OCI-LY7 (cell line): ENCODE data around the gene NPAS2. TPM values are rescaled to one million over a fixed set of nuclear protein-coding genes. Genes with fewer than 3 reads are reported as not detected.

Source experiments
- BruUV-seq: library from RNA; stranded (reverse); fragments of 400-500 nt; replicated peaks from 2 replicates; lab custom pipeline; 2021; lab: Mats Ljungman, UMichigan
- CTCF ChIA-PET: fragments of 300-600 bp; sonication (Branson Sonifier 250); formaldehyde crosslinking; loops from one replicate; lab custom pipeline; 2022; ENCODE audit warnings: antibody characterized with exemption; ENCODE audit not compliant: unreplicated experiment; lab: Charles Lee
- POLR2A ChIA-PET: fragments of 300-600 bp; sonication (Branson Sonifier 250); formaldehyde crosslinking; loops from one replicate; lab custom pipeline; 2022; ENCODE audit warnings: antibody characterized with exemption; lab: Charles Lee
- DNase-seq: peaks from one replicate; pipeline ENCODE4 v3.0.0-alpha.2; 2015; ENCODE audit warnings: low spot score
- H2AFZ ChIP-seq: fragments of 200-600 bp; sonication (generic), shearing (Covaris generic); 2 replicates; pipeline ENCODE4 v1.6.1; 2014; ENCODE audit warnings: mild to moderate bottlenecking, antibody characterized with exemption, low read length, moderate library complexity
- H3K27ac ChIP-seq: fragments of 200-600 bp; sonication (generic); 2 replicates; pipeline ENCODE4 v1.5.1; 2014; ENCODE audit warnings: mixed run types, low read depth, mild to moderate bottlenecking, moderate library complexity, low read length, inconsistent platforms; ENCODE audit not compliant: poor library complexity, severe bottlenecking
- H3K36me3 ChIP-seq: fragments of 200-600 bp; sonication (generic); 2 replicates; pipeline ENCODE4 v1.6.1; 2014; ENCODE audit warnings: mild to moderate bottlenecking, antibody characterized with exemption, low read length, moderate library complexity, mixed read lengths; ENCODE audit not compliant: insufficient read depth
- H3K4me1 ChIP-seq: fragments of 200-600 bp; sonication (generic); 2 replicates; pipeline ENCODE4 v1.5.1; 2014; ENCODE audit warnings: mild to moderate bottlenecking, low read length; ENCODE audit not compliant: insufficient read depth, poor library complexity, severe bottlenecking
- H3K4me2 ChIP-seq: fragments of 200-600 bp; sonication (generic); 2 replicates; pipeline ENCODE4 v1.6.1; 2014; ENCODE audit warnings: mild to moderate bottlenecking, low read length
- H3K4me3 ChIP-seq: fragments of 200-600 bp; sonication (generic); 2 replicates; pipeline ENCODE4 v1.5.1; 2014; ENCODE audit warnings: mild to moderate bottlenecking, low read depth, low read length; ENCODE audit not compliant: poor library complexity, severe bottlenecking
- H3K79me2 ChIP-seq: fragments of 200-600 bp; sonication (generic); 2 replicates; pipeline ENCODE4 v1.6.1; 2016; ENCODE audit warnings: low read depth, mild to moderate bottlenecking, low read length, moderate library complexity, mixed read lengths; ENCODE audit not compliant: insufficient read depth
- H3K9me2 ChIP-seq: fragments of 200-600 bp; sonication (generic); 2 replicates; pipeline ENCODE4 v1.6.1; 2016; ENCODE audit warnings: mild to moderate bottlenecking, low read length, mixed read lengths; ENCODE audit not compliant: insufficient read depth
- H3K9me3 ChIP-seq: fragments of 200-600 bp; sonication (generic); 2 replicates; pipeline ENCODE4 v1.6.1; 2014; ENCODE audit warnings: mild to moderate bottlenecking, mixed run types, low read length, mixed read lengths
- H4K20me1 ChIP-seq: fragments of 200-600 bp; sonication (generic); 2 replicates; pipeline ENCODE4 v1.6.1; 2014; ENCODE audit warnings: mild to moderate bottlenecking, antibody characterized with exemption, low read length, moderate library complexity, mixed read lengths; ENCODE audit not compliant: insufficient read depth
- EZH2phosphoT487 ChIP-seq: fragments of 200-600 bp; sonication (generic); IDR thresholded peaks from 2 replicates; pipeline ENCODE4 v1.6.1; 2018; ENCODE audit warnings: low read depth, borderline replicate concordance, mild to moderate bottlenecking, mixed run types, antibody characterized with exemption, low read length, moderate library complexity, mixed read lengths
- intact Hi-C: fragments of 100-400 bp; cut with micrococcal nuclease; formaldehyde crosslinking; loops from one replicate; pipeline ENCODE4 v1.10.0; 2022; ENCODE audit not compliant: unreplicated experiment
- total RNA-seq, 2 experiments: library from RNA; depleted of rRNA in 1 of 2; stranded (reverse); fragments of >200 nt in 1 of 2; shearing (Covaris generic) in 1 of 2; gene quantifications; 2 replicates each; pipeline ENCODE4 v1.2.3, GENCODE V29; 2014 to 2022
- TF ChIP-seq, protein P1 (sequence below): fragments of 200-600 bp; sonication (generic); conservative IDR thresholded peaks from 2 replicates; pipeline ENCODE4 v1.5.1; 2014; ENCODE audit warnings: mild to moderate bottlenecking, antibody characterized with exemption, low read length, moderate library complexity, mixed read lengths

Gene NPAS2
- total RNA-seq, 2 experiments from 2014 or later: not detected

- DNase-seq: no peak
- H3K4me2 ChIP-seq: no peak overlapping the region
- no peak overlapping the region for H3K27ac ChIP-seq
- no peak overlapping the region for H3K4me3 ChIP-seq
- H3K36me3 ChIP-seq: no peaks in the 10 kb centered on the region
- H3K9me3 ChIP-seq: no peaks in the 10 kb centered on the region
- H4K20me1 ChIP-seq: no peaks in the 10 kb centered on the region
- H3K9me2 ChIP-seq: no peaks in the 10 kb centered on the region
- ChIA-PET CTCF (no interaction called here), POLR2A (no interaction called here)
- no peaks in the 10 kb centered on the region for H3K79me2 ChIP-seq
- H2AFZ ChIP-seq: no peak overlapping the region
- no TSS peak for BruUV-seq
- H3K4me1 ChIP-seq: no peaks in the 10 kb centered on the region
- TF ChIP-seq EZH2phosphoT487: no peak
- TF ChIP-seq, protein P1, sequence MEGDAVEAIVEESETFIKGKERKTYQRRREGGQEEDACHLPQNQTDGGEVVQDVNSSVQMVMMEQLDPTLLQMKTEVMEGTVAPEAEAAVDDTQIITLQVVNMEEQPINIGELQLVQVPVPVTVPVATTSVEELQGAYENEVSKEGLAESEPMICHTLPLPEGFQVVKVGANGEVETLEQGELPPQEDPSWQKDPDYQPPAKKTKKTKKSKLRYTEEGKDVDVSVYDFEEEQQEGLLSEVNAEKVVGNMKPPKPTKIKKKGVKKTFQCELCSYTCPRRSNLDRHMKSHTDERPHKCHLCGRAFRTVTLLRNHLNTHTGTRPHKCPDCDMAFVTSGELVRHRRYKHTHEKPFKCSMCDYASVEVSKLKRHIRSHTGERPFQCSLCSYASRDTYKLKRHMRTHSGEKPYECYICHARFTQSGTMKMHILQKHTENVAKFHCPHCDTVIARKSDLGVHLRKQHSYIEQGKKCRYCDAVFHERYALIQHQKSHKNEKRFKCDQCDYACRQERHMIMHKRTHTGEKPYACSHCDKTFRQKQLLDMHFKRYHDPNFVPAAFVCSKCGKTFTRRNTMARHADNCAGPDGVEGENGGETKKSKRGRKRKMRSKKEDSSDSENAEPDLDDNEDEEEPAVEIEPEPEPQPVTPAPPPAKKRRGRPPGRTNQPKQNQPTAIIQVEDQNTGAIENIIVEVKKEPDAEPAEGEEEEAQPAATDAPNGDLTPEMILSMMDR: no peak
- intact Hi-C loops: no loop called here
Observed at GRCh38 chr2:100859902-100860301, 40.0 kb downstream of the NPAS2 start.

DNA sequence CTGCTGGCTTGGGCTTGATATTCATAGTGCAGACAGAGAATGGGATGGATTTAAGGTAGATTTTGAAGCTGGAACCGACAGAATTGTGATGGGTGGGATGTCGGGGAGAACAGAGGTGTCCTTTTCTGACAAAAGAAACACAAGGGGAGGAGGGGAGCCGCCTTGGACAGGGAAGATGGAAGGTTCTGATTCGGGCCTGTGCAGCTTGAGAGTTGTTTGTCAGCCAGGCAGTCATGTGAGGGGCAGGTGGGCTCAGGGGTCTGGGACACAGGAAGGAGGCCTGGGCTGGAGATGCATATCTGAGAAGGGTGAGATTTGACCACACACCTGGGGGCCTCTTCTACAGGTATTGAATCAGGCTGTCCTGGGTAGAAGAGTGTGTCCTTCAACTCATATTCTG is 41.4 kb downstream of the NPAS2 start:
- Histone ChIP-seq H3K4me1 (no peaks in the 10 kb centered on the region), H3K36me3 (no peaks in the 10 kb centered on the region), H3K79me2 (no peaks in the 10 kb centered on the region), H3K9me2 (no peaks in the 10 kb centered on the region), H3K4me3 (no peak overlapping the region), H4K20me1 (no peaks in the 10 kb centered on the region), H3K27ac (no peak overlapping the region), H3K4me2 (no peak overlapping the region), H3K9me3 (no peaks in the 10 kb centered on the region), H2AFZ (no peak overlapping the region)
- CTCF ChIA-PET: no interaction called here
- no peak for DNase-seq
- no TSS peak for BruUV-seq
- intact Hi-C loops: no loop called here
- POLR2A ChIA-PET: no interaction called here
- TF ChIP-seq, protein P1: no peak
- no peak for TF ChIP-seq EZH2phosphoT487

DNA sequence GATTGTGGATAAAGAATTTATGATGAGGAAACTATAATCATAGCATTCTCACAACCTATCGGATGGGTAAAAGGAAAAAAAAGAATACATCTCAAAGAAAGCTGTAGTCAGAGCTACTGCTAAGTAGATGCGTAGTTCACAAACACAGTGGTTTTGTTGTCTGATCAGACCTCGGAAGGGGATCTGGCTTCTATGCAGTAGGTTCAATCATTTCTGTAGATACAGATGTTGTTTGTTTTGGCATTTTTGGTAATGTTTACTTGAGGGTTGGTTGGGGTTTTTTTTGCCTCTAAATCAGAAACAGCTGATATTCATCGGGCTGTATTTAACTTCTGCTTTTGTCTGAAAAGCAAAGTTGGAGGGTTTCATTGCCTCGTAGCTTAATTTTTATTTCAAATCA is 42.1 kb downstream of the NPAS2 start:
- intact Hi-C loops: no loop called here
- ChIA-PET CTCF (no interaction called here), POLR2A (no interaction called here)
- Histone ChIP-seq H3K4me1 (no peaks in the 10 kb centered on the region), H3K79me2 (no peaks in the 10 kb centered on the region), H3K4me2 (no peak overlapping the region), H3K27ac (no peak overlapping the region), H3K9me2 (no peaks in the 10 kb centered on the region), H2AFZ (no peak overlapping the region), H3K9me3 (no peaks in the 10 kb centered on the region), H3K36me3 (no peaks in the 10 kb centered on the region), H3K4me3 (no peak overlapping the region), H4K20me1 (no peaks in the 10 kb centered on the region)
- DNase-seq: no peak
- BruUV-seq: no TSS peak
- no peak for TF ChIP-seq EZH2phosphoT487
- TF ChIP-seq, protein P1: no peak
